Memory B cell (primary cell): ENCODE data around the gene SNRK.

Experiments used
- ATAC-seq: fragments of 150-1000 bp; cut with Tn5 transposase; 2 replicates; pipeline ENCODE4 v1.10.0; 2021; ENCODE audit warnings: low read depth, mild to moderate bottlenecking, moderate library complexity
- DNase-seq, 2 donors: peaks; one replicate each; pipeline ENCODE4 v3.0.0; 2022; ENCODE audit warnings: low spot score in 2 of 2
- H3K27ac Mint-ChIP-seq: one replicate; pipeline ENCODE4 v1.8.0; 2022; ENCODE audit warnings: mild to moderate bottlenecking, moderate library complexity, mixed read lengths
- H3K27me3 Mint-ChIP-seq: one replicate; pipeline ENCODE4 v1.8.0; 2022; ENCODE audit warnings: mixed read lengths
- H3K36me3 Mint-ChIP-seq: one replicate; pipeline ENCODE4 v1.8.0; 2022; ENCODE audit warnings: mild to moderate bottlenecking, mixed read lengths
- H3K4me1 Mint-ChIP-seq: one replicate; pipeline ENCODE4 v1.8.0; 2022; ENCODE audit warnings: mixed read lengths
- H3K4me3 Mint-ChIP-seq: one replicate; pipeline ENCODE4 v1.8.0; 2022; ENCODE audit warnings: mild to moderate bottlenecking, moderate library complexity, mixed read lengths
- H3K9me3 Mint-ChIP-seq: one replicate; pipeline ENCODE4 v1.8.0; 2022; ENCODE audit warnings: mixed read lengths

Gene SNRK, protein sequence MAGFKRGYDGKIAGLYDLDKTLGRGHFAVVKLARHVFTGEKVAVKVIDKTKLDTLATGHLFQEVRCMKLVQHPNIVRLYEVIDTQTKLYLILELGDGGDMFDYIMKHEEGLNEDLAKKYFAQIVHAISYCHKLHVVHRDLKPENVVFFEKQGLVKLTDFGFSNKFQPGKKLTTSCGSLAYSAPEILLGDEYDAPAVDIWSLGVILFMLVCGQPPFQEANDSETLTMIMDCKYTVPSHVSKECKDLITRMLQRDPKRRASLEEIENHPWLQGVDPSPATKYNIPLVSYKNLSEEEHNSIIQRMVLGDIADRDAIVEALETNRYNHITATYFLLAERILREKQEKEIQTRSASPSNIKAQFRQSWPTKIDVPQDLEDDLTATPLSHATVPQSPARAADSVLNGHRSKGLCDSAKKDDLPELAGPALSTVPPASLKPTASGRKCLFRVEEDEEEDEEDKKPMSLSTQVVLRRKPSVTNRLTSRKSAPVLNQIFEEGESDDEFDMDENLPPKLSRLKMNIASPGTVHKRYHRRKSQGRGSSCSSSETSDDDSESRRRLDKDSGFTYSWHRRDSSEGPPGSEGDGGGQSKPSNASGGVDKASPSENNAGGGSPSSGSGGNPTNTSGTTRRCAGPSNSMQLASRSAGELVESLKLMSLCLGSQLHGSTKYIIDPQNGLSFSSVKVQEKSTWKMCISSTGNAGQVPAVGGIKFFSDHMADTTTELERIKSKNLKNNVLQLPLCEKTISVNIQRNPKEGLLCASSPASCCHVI

DNA sequence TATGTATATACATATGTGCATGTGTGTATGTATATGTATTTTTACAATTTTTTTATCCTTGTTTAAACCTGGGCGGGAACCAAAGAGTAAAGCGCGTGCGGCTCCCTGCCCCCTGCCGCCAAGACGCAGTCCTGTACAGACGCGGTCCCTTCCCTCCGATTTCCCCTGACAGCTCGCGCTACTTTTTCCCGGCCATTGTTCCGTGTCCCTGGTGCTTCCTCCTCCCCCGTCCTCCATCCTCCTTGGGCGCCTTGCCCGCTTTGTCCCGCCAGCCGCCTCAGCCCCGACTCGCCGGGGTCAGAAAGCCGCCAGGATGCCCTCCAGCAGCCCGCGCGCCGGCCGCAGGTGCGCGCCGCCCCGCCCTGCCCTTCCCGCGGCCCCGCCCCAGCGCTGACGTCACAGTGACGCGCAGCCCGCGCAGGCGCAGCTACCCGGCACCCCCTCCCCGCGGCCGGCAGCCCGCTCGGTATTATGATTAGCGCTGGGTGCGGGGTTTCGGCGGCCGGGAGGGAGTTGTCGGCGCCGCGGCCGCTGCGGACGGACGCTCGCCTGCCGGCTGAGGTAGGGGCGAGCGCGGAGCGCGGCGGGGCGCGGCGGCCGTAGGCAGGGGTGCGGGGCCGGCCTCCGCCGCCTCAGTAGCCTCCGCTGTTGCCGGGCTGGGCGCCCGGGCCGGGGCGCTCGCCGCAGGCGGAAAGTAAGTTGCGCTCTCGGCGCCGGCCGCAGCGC, at the start of gene SNRK:
Gene SNRK, plus strand, starts transcription at position 426 of the 726 bp plus-strand sequence. CDS start 16,664 bp downstream, outside the sequence.
- peaks cover 35% of the 10 kb centered on the region for H3K4me1 Mint-ChIP-seq
- H3K27ac Mint-ChIP-seq, result peak within 1 kb of the TSS; percentile 89
- no peaks in the 10 kb centered on the region for H3K9me3 Mint-ChIP-seq
- H3K36me3 Mint-ChIP-seq, result peaks cover 14% of the 10 kb centered on the region
- DNase-seq (peak; percentile 97 to 100), ATAC-seq (peak; percentile 87)
- peak within 1 kb of the TSS; percentile 93 for H3K4me3 Mint-ChIP-seq
- H3K27me3 Mint-ChIP-seq, result no peaks in the 10 kb centered on the region

DNA sequence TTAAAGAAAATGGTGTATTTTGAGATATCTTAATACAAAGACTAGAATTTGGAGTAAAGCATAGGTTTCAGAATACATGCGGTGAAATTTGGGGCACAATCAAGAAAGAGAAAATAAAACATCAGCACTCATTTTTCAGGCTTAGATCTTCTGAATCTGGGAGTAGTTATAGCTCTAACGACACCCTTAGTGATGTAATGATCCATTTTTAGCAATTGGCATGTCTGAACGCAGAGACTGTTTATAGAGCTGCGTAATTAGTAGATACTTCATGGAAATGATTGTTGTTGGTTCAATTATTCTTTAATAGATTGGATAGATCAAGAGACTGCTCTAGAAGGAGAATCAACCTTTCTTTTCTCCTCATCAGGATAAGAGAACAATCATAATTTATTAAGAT, 47.5 kb upstream of the SNRK start:
- Mint-ChIP-seq H3K4me1 (no peaks in the 10 kb centered on the region), H3K36me3 (peaks cover 3% of the 10 kb centered on the region), H3K27ac (no peak overlapping the region), H3K4me3 (no peak overlapping the region), H3K27me3 (peaks cover 19% of the 10 kb centered on the region), H3K9me3 (peaks cover 1% of the 10 kb centered on the region)
- ATAC-seq (no peak), DNase-seq (no peak)

DNA sequence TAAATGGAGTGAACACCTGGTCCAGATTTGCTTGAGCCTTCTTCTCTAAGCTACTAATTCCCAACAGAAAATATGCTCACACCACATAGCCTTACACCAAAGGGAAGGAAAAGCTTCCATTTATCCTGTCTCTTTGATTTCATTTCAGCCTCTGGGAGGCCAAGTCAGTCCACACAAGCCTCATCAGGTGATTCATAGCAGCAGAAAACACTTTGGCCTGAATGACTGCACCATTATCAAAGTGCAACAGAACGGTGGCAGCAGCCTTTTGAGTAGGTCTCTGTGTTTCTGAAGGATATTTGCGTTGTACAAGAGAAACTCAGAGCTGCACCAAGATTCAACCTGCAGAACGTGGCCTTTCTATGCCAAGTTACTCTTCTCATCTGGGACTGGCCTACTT, 46.6 kb upstream of the SNRK start:
- H3K4me1 Mint-ChIP-seq, result peaks cover 4% of the 10 kb centered on the region
- peaks cover 19% of the 10 kb centered on the region for H3K27me3 Mint-ChIP-seq
- ATAC-seq (no peak), DNase-seq (no peak)
- H3K4me3 Mint-ChIP-seq, result no peak overlapping the region
- H3K36me3 Mint-ChIP-seq, result peaks cover 3% of the 10 kb centered on the region
- peaks cover 1% of the 10 kb centered on the region for H3K9me3 Mint-ChIP-seq
- no peak overlapping the region for H3K27ac Mint-ChIP-seq

DNA sequence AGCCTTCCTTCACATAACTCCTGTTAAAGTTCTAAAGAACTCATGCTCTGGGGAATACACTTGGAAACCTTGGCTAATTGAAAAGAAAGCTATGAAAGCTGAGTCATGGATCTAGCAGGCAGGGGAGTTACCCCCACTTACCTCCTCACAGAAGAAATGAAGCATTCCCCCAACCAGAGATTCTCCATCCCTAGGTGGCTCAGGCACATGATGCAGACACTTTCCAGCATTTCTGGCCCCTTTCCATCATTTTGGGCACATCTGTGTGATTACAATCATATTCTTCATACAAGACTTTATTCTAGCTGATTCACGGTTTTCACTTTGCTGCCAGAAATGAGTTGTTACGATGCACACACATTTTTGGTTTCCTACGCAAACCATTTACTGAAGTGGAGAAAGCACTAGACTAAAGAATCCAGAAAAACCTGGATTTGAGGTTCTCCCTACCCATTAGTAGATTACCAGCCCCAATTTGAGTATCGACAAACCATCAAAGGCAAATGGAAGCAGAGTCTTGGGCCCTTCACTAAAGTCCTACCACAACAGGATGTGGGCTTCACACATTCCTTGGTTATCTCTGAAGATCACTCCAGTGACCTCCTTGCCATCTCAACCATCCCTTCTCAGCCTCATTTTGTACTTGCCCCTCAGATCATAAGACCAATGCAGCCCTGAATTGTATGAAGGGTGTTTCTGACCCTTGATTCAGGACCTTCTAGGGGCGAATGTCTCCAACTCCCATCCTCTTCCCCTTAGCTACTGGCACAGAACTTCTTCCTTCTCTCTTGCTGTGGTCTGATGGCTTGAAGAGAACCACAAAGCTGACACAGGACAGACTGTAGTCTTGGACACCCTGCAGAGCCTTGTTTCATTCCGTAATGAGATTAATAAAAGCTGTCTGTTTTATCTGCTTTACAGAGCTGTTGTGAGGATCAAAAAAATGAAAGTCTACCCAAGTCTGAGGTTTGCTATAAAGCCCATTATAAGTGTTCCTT, 42.5 kb upstream of the SNRK start:
- peaks cover 3% of the 10 kb centered on the region for H3K36me3 Mint-ChIP-seq
- no peak overlapping the region for H3K4me3 Mint-ChIP-seq
- H3K9me3 Mint-ChIP-seq, result peaks cover 1% of the 10 kb centered on the region
- peaks cover 18% of the 10 kb centered on the region for H3K4me1 Mint-ChIP-seq
- H3K27me3 Mint-ChIP-seq, result peaks cover 7% of the 10 kb centered on the region
- DNase-seq (no peak), ATAC-seq (no peak)
- H3K27ac Mint-ChIP-seq, result no peak overlapping the region

DNA sequence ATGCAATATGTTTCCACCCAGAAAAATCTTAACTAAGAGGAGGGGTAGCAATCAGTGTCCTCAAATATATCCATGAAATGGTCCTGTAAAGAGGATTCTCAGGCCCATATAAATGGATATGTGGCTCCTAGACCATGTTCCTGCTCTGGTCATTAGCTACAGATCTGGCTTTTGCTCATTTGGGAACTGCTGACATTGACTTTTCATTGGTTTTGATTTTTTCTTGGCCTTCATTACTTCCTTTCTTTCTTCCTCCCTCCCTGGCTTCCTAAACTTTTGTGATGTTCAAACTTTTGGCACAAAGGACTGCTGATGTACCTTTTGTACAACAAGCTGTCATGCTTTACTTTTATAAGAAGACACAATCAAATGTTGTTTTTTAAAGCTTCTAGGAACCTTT, 41.6 kb upstream of the SNRK start:
- peaks cover 1% of the 10 kb centered on the region for H3K9me3 Mint-ChIP-seq
- no peak for DNase-seq
- H3K27ac Mint-ChIP-seq, result no peak overlapping the region
- H3K4me1 Mint-ChIP-seq, result peaks cover 20% of the 10 kb centered on the region
- peaks cover 1% of the 10 kb centered on the region for H3K36me3 Mint-ChIP-seq
- no peak overlapping the region for H3K4me3 Mint-ChIP-seq
- peaks cover 5% of the 10 kb centered on the region for H3K27me3 Mint-ChIP-seq
- no peak for ATAC-seq

DNA sequence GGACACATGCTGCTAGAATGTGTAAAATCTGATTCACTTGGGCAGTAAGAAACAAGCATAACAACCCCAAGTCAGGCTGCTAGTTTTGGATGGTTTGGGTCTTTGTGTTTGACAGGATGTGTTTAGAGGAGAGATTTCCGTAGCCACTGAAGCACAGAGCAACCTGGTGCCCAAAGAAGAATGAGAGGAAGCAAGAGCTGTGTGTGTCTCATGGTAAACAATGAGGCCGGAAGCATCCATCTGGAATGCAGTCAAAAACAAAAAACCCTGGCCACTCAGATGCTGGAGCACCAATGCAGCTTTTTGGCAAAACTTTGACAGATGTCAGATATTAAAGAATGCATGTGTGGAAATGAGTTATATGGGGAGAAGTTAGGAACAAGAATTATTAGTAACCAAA, 39.4 kb upstream of the SNRK start:
- Mint-ChIP-seq H3K36me3 (no peaks in the 10 kb centered on the region), H3K9me3 (no peaks in the 10 kb centered on the region), H3K27me3 (peaks cover 3% of the 10 kb centered on the region), H3K4me3 (no peak overlapping the region), H3K4me1 (peaks cover 20% of the 10 kb centered on the region), H3K27ac (peak overlapping the region; percentile 22)
- ATAC-seq (peak; percentile 31), DNase-seq (no peak)

DNA sequence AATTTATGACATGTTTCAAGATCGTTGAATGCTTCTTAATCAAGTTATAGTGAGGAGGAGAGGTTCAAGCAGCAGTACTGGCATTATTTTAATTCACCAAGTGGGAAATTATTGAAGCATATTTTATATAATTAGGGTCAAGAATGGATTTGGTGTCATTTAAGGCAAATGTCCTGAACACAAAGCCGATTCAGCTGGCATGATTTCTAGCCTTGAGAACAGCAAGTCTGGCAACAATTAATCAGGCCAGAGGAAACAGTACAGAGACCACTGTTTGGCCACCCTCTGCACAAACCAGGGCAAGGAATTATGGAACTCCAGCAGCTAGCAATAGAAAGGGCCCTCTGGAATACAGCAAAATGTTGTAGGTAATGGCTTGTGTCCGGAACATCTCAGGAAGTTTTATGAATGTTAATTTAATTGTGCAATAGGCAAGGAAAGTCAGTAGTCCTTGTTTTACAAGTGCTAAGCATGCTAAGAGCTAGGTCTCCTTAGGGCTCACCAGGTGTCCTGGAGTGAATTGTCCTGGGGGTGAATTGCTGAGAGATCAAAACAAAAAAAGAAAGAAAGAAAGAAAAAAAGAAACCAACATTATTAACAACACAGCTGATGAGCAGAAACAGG, 38.7 kb upstream of the SNRK start:
- H3K27ac Mint-ChIP-seq, result no peak overlapping the region
- H3K36me3 Mint-ChIP-seq, result no peaks in the 10 kb centered on the region
- H3K4me3 Mint-ChIP-seq, result no peak overlapping the region
- ATAC-seq (no peak), DNase-seq (no peak)
- no peaks in the 10 kb centered on the region for H3K9me3 Mint-ChIP-seq
- H3K27me3 Mint-ChIP-seq, result peaks cover 4% of the 10 kb centered on the region
- H3K4me1 Mint-ChIP-seq, result peaks cover 20% of the 10 kb centered on the region

DNA sequence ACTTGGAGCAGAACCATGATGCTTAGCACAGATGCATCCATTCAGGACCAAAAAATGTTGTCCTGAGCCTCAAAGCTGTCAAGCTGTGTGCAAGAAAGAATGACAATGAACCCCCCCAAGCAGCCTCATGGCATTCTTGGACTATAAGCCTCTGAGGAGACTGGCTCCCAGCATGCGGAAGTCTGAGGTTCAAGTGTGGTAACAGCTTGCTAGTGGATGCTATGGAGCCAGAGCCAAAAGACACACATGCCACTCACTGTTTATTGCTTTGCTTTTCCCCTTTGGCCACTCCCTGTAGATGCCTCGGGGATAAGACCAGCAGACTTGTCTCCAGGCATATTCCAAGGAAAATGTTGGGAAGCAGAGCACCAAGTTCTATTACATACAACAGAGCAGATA, 38.2 kb upstream of the SNRK start:
- no peak for ATAC-seq

DNA sequence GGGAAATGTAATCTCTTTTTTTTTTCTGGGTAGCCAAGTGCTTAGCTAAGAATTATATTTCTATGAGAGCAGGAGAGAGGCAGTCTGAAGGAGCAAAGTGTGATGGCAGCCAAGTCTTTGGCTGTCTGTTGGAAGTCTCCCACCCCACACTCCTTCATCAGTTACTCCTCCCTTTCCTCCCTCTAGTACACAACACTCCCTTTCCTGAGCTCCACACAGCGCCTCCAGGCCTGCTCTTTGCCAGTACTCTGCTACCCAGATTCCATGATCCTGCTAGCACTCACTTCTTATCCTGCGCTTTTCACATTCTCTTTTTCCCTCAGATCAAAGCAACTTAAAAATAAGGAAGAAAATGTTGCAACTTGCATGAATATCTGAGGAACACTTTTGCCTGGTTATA, 37.4 kb upstream of the SNRK start:
- Mint-ChIP-seq H3K4me1 (peaks cover 19% of the 10 kb centered on the region), H3K4me3 (no peak overlapping the region), H3K27ac (no peak overlapping the region), H3K27me3 (peaks cover 6% of the 10 kb centered on the region), H3K36me3 (no peaks in the 10 kb centered on the region), H3K9me3 (no peaks in the 10 kb centered on the region)
- no peak for ATAC-seq
- DNase-seq, result no peak

More for the DNA sequence above, 38.2 kb upstream of the SNRK start:
- Mint-ChIP-seq H3K4me1 (peaks cover 20% of the 10 kb centered on the region), H3K9me3 (no peaks in the 10 kb centered on the region), H3K4me3 (no peak overlapping the region), H3K27me3 (peaks cover 6% of the 10 kb centered on the region), H3K36me3 (no peaks in the 10 kb centered on the region), H3K27ac (peak overlapping the region; percentile 42)
- DNase-seq, result no peak

DNA sequence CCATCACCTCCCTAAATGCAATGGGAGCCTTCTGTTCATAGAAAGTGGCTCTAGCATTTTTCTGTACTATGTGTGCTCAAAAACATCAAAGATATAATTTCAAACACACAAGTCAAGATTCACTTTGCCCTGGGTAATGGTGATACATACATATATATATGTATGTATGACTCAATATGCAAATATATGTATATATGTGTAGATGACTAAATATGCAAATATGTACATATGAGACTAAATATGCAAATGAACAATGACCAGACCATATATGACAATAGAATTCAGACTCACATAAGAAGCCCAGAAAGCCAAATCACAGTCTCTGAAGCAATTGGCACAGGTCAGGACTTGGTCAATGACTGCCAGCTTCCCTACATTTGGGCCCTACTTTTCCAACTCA, 36.9 kb upstream of the SNRK start:
- no peak for DNase-seq
- Mint-ChIP-seq H3K36me3 (no peaks in the 10 kb centered on the region), H3K4me1 (peaks cover 16% of the 10 kb centered on the region), H3K4me3 (no peak overlapping the region), H3K27ac (no peak overlapping the region), H3K9me3 (no peaks in the 10 kb centered on the region), H3K27me3 (peaks cover 6% of the 10 kb centered on the region)
- no peak for ATAC-seq

DNA sequence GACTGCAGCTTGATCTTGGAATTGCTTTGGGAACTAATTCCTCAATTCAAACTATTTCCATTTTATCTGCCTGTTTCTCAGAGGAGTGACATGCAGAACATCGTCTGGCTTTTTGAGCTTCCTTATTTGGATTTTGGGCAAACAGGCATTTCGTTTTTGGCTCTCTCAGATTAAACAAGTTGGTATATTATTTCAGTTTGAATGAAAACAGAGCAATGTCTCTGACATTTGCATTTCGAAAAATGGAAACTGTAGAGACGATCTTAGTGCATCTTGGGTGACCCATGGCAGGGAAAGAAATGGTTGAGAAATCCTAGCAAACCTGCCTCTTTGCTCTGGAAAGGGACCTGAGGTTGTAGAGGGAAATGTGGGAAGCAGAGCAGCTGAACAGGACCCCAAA, 33.0 kb upstream of the SNRK start:
- peaks cover 12% of the 10 kb centered on the region for H3K27me3 Mint-ChIP-seq
- H3K9me3 Mint-ChIP-seq, result no peaks in the 10 kb centered on the region
- peaks cover 12% of the 10 kb centered on the region for H3K4me1 Mint-ChIP-seq
- no peak overlapping the region for H3K4me3 Mint-ChIP-seq
- no peak for DNase-seq
- H3K36me3 Mint-ChIP-seq, result no peaks in the 10 kb centered on the region
- no peak for ATAC-seq
- no peak overlapping the region for H3K27ac Mint-ChIP-seq

DNA sequence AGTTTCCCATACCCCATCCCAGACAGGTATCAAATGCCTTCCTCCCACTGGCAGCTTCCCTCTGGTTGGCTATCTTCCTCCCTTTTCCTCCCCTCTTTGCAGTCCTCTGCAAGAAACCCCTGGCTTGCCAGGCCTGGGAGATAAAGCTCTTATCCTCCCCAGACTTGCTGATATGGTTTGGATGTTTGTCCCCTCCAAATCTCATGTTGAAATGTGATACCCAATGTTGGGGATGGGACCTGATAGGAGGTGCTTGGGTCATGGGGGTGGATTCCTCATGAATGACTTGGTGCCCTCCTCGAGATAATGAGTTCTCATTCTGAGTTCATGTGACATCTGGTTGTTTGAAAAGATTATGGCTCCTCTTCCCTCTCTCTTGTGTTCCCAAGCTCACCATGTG, 32.2 kb upstream of the SNRK start:
- Mint-ChIP-seq H3K9me3 (no peaks in the 10 kb centered on the region), H3K4me1 (peaks cover 17% of the 10 kb centered on the region), H3K27ac (no peak overlapping the region), H3K36me3 (no peaks in the 10 kb centered on the region), H3K27me3 (peaks cover 12% of the 10 kb centered on the region), H3K4me3 (no peak overlapping the region)
- DNase-seq, result no peak
- ATAC-seq, result no peak

DNA sequence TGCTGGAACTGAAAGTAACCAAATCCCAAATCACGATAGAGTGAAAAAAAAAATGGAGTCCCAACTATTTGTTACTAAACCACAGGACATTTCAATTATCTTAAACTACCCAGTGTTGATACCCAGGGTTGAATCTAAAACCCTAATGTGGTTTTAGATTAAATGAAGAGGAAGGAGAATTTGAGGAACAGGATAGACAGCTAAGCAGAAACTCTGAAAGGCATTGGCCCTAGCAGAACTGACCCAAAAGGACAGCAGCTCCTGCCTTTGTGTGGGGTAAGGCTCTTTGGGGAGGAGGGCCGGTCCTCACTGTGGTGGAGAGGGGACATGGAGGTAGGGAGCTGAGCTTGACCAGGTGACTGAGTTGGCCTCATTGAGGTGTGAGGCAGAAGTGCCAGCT, 30.7 kb upstream of the SNRK start:
- no peak overlapping the region for H3K4me3 Mint-ChIP-seq
- H3K27ac Mint-ChIP-seq, result no peak overlapping the region
- ATAC-seq, result no peak
- H3K9me3 Mint-ChIP-seq, result no peaks in the 10 kb centered on the region
- peaks cover 12% of the 10 kb centered on the region for H3K27me3 Mint-ChIP-seq
- no peaks in the 10 kb centered on the region for H3K36me3 Mint-ChIP-seq
- no peak for DNase-seq
- peaks cover 18% of the 10 kb centered on the region for H3K4me1 Mint-ChIP-seq
